Natural killer cell (primary cell): ENCODE results near the gene IZUMO1. TPM values are rescaled to one million over a fixed set of nuclear protein-coding genes. Genes with fewer than 3 reads are reported as not detected.

Experiments used
- ATAC-seq, 3 donors: fragments of 150-1000 bp in 2 of 3; fragments of 200-7000 bp in 1 of 3; cut with Tn5 transposase; 1 replicate in 1 of 3; 2 replicates in 2 of 3; pipeline ENCODE4 v1.10.0; 2021; ENCODE audit warnings: mild to moderate bottlenecking in 2 of 3, moderate library complexity in 2 of 3
- DNase-seq, 2 donors: peaks; one replicate each; pipeline versions ENCODE4 v3.0.0 to v3.0.0-alpha.2; 2013 to 2021; ENCODE audit warnings: mixed read lengths in 1 of 2
- H3K27ac ChIP-seq: one replicate; pipeline ENCODE4 v1.5.1; 2013; ENCODE audit warnings: mild to moderate bottlenecking, low read length
- H3K27me3 ChIP-seq: one replicate; pipeline ENCODE4 v1.6.1; 2013; ENCODE audit warnings: low read length; ENCODE audit not compliant: control insufficient read depth, insufficient read depth
- H3K36me3 ChIP-seq: one replicate; pipeline ENCODE4 v1.6.1; 2013; ENCODE audit warnings: low read length; ENCODE audit not compliant: control insufficient read depth, insufficient read depth
- H3K4me1 ChIP-seq: one replicate; pipeline ENCODE4 v1.6.1; 2013; ENCODE audit warnings: low read length; ENCODE audit not compliant: control insufficient read depth, insufficient read depth
- H3K4me3 ChIP-seq: one replicate; pipeline ENCODE4 v1.5.1; 2013; ENCODE audit warnings: low read length
- H3K9me3 ChIP-seq: one replicate; pipeline ENCODE4 v1.6.1; 2013; ENCODE audit warnings: low read length; ENCODE audit not compliant: control insufficient read depth, insufficient read depth
- H3K27ac Mint-ChIP-seq, 2 donors: one replicate each; pipeline ENCODE4 v1.8.0; 2022; ENCODE audit warnings: mild to moderate bottlenecking in 2 of 2, mixed read lengths in 2 of 2, moderate library complexity in 1 of 2
- H3K27me3 Mint-ChIP-seq, 2 donors: one replicate each; pipeline ENCODE4 v1.8.0; 2022; ENCODE audit warnings: low read depth in 2 of 2, mixed read lengths in 2 of 2
- H3K36me3 Mint-ChIP-seq: one replicate; pipeline ENCODE4 v1.8.0; 2022; ENCODE audit warnings: mixed read lengths
- H3K4me1 Mint-ChIP-seq, 2 donors: one replicate each; pipeline ENCODE4 v1.8.0; 2022; ENCODE audit warnings: mixed read lengths in 2 of 2
- H3K4me3 Mint-ChIP-seq: one replicate; pipeline ENCODE4 v1.8.0; 2022; ENCODE audit warnings: mild to moderate bottlenecking, moderate library complexity, mixed read lengths
- H3K9me3 Mint-ChIP-seq, 2 donors: one replicate each; pipeline ENCODE4 v1.8.0; 2022; ENCODE audit warnings: mixed read lengths in 2 of 2
- CTCF ChIP-seq: fragments of 200-600 bp; IDR thresholded peaks from one replicate; pipeline ENCODE4 v1.8.0; 2022; ENCODE audit warnings: antibody characterized with exemption
- WGBS: methylation state at CpG from one replicate; pipeline ENCODE4 v1.1.7; 2013; ENCODE audit warnings: missing lambda C conversion rate; ENCODE audit not compliant: insufficient coverage; 5-methylcytosine and 5-hydroxymethylcytosine counted together
- intact Hi-C: fragments of 100-400 bp; cut with micrococcal nuclease; formaldehyde crosslinking; loops from one replicate; pipeline ENCODE4 v1.14.2; 2022
- total RNA-seq, 4 donors: library from RNA; stranded (reverse); fragments of 120-200 nt in 1 of 4; gene quantifications; one replicate each; pipeline versions ENCODE4 v1.2.3 to v1.2.4, GENCODE V29; 2013 to 2022

Gene IZUMO1
- total RNA-seq, 3 donors from 2014 or later (not counting 1 experiment from before 2014, with no cell fraction given) = not detected

GRCh38 chr19:48751845-48752495, 5.3 kb upstream of the IZUMO1 start:
- H3K9me3 ChIP-seq = no peaks in the 10 kb centered on the region
- no peaks in the 10 kb centered on the region for H3K9me3 Mint-ChIP-seq
- intact Hi-C loops = no loop called here
- no peak overlapping the region for H3K27ac Mint-ChIP-seq
- 26% methylated on average over 20 of the region's 20 CpGs for WGBS
- H3K4me1 Mint-ChIP-seq = peaks cover 12 to 15% of the 10 kb centered on the region in 2 donors
- H3K27ac ChIP-seq = no peak overlapping the region
- H3K4me3 ChIP-seq = peak overlapping the region; percentile 6
- ATAC-seq (peak in 2 of 3 donors; percentile 44 to 48), DNase-seq (peak in 1 of 2 donors; percentile 50)
- H3K27me3 Mint-ChIP-seq = peaks cover 9 to 32% of the 10 kb centered on the region in 2 donors
- no peaks in the 10 kb centered on the region for H3K36me3 Mint-ChIP-seq
- peaks cover 16% of the 10 kb centered on the region for H3K27me3 ChIP-seq
- H3K36me3 ChIP-seq = no peaks in the 10 kb centered on the region
- no peak for TF ChIP-seq CTCF
- peak overlapping the region; percentile 80 for H3K4me3 Mint-ChIP-seq
- H3K4me1 ChIP-seq = peaks cover 25% of the 10 kb centered on the region

DNA sequence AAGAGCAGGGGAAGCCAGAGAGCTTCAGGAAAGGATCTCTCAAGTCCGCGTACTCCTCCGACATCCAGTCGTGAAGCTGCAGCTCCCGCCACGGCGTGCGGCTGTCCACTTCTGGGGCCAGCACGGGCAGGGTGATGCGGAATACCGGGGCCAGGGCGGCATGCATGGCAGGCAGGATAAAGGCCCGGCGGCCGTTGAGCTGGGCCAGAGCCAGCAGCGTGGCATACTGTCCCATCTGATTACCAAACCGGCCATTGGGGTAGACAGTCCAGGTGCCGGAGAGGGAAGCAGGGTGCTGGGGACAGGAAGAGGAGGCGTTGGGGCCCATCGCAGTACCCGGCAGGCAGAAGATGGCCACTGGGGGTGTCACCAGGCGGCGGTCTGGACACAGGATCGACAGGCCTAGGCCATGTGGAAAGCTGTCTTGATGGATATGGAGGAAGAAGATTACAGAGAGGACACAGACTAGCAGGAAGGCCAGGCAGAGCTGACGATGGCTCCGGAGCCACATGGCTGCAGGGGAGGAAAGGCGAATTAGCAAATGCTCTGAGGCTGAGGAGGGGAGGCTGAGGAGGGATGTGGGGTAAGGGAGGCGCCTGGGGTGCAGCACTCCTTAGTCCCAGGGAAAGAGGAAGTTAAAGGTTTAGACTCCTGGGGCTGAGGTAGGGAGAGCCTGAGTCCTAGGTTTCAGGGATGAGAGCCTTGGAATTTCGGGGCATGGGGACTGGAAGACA, 4.2 kb upstream of the IZUMO1 start:
- no peak for TF ChIP-seq CTCF
- peak overlapping the region; percentile 65 for H3K4me3 Mint-ChIP-seq
- ATAC-seq (no peak), DNase-seq (no peak)
- no peak overlapping the region for H3K4me3 ChIP-seq
- H3K27me3 Mint-ChIP-seq = peaks cover 15 to 39% of the 10 kb centered on the region in 2 donors
- peaks cover 28% of the 10 kb centered on the region for H3K4me1 ChIP-seq
- 91% methylated on average over 29 of the region's 29 CpGs for WGBS
- H3K9me3 ChIP-seq = no peaks in the 10 kb centered on the region
- no peaks in the 10 kb centered on the region for H3K36me3 ChIP-seq
- intact Hi-C loops = no loop called here
- H3K9me3 Mint-ChIP-seq = no peaks in the 10 kb centered on the region
- no peaks in the 10 kb centered on the region for H3K36me3 Mint-ChIP-seq
- H3K4me1 Mint-ChIP-seq = peaks cover 12 to 21% of the 10 kb centered on the region in 2 donors
- no peak overlapping the region for H3K27ac Mint-ChIP-seq
- peaks cover 24% of the 10 kb centered on the region for H3K27me3 ChIP-seq
- no peak overlapping the region for H3K27ac ChIP-seq

GRCh38 chr19:48750351-48750750, 3.6 kb upstream of the IZUMO1 start:
- Mint-ChIP-seq H3K4me3 (no peak overlapping the region), H3K4me1 (peaks cover 12 to 25% of the 10 kb centered on the region in 2 donors)
- no peak overlapping the region for H3K27ac ChIP-seq

More at GRCh38 chr19:48750351-48750750, 3.6 kb upstream of the IZUMO1 start:
- H3K27me3 ChIP-seq = peaks cover 30% of the 10 kb centered on the region
- H3K9me3 ChIP-seq = peaks cover 4% of the 10 kb centered on the region
- no peaks in the 10 kb centered on the region for H3K36me3 Mint-ChIP-seq
- no peaks in the 10 kb centered on the region for H3K9me3 Mint-ChIP-seq
- DNase-seq (no peak), ATAC-seq (no peak)
- peaks cover 31% of the 10 kb centered on the region for H3K4me1 ChIP-seq
- intact Hi-C loops = no loop called here
- H3K27me3 Mint-ChIP-seq = peaks cover 19 to 44% of the 10 kb centered on the region in 2 donors
- H3K36me3 ChIP-seq = no peaks in the 10 kb centered on the region
- no peak overlapping the region for H3K4me3 ChIP-seq
- H3K27ac Mint-ChIP-seq = no peak overlapping the region
- WGBS = 94% methylated on average over 31 of the region's 31 CpGs
- TF ChIP-seq CTCF = no peak
